SK-N-SH (cell line): ENCODE results near the gene ITGA2. TPM values are rescaled to one million over a fixed set of nuclear protein-coding genes. Genes with fewer than 3 reads are reported as not detected.

Experiments used
- CTCF ChIA-PET: fragments of 300-600, 350-600 bp; formaldehyde crosslinking; extraction: SDS; loops from one replicate; lab custom pipeline; 2021; lab: Yijun Ruan, JAX
- POLR2A ChIA-PET: fragments of 350-600 bp; sonication (Branson Sonifier 250); formaldehyde crosslinking; extraction: SDS; loops from one replicate; lab custom pipeline; 2020; ENCODE audit warnings: antibody characterized with exemption, inconsistent platforms; lab: Yijun Ruan, JAX
- DNase-seq: peaks from one replicate; pipeline ENCODE4 v3.0.0; 2012
- H2AFZ ChIP-seq: fragments of 200-600 bp; sonication (generic); 2 replicates; pipeline ENCODE4 v1.8.1; 2016; ENCODE audit warnings: antibody characterized with exemption, mild to moderate bottlenecking, low read depth
- H3F3A ChIP-seq: fragments of 200-600 bp; sonication (generic); replicated peaks from 2 replicates; pipeline ENCODE3; 2016; ENCODE audit warnings: antibody characterized with exemption, mild to moderate bottlenecking; ENCODE audit not compliant: insufficient read depth
- H3K27ac ChIP-seq, 2 experiments: fragments of 200-500 bp in 1 of 2; fragments of 200-600 bp in 1 of 2; sonication (Bioruptor generic) in 1 of 2; sonication (generic), shearing (Covaris generic) in 1 of 2; 2 replicates each; pipeline versions ENCODE4 v1.5.1 to v1.6.1; 2014 to 2016; ENCODE audit warnings: low read depth in 2 of 2, inconsistent platforms in 1 of 2, low read length in 1 of 2, mild to moderate bottlenecking in 1 of 2, mixed read lengths in 1 of 2
- H3K27me3 ChIP-seq: fragments of 200-600 bp; sonication (generic), shearing (Covaris generic); 2 replicates; pipeline ENCODE4 v1.6.1; 2016; ENCODE audit warnings: mixed run types; ENCODE audit not compliant: insufficient read depth
- H3K36me3 ChIP-seq, 2 experiments: fragments of 200-500 bp in 1 of 2; fragments of 200-600 bp in 1 of 2; sonication (Bioruptor generic) in 1 of 2; sonication (generic) in 1 of 2; replicated peaks in 1 of 2; 2 replicates each; pipeline versions ENCODE3 to v1.5.1; 2014 to 2016; ENCODE audit warnings: low read length in 1 of 2, mild to moderate bottlenecking in 1 of 2; ENCODE audit not compliant: insufficient read depth in 2 of 2, control insufficient read depth in 1 of 2
- H3K4me1 ChIP-seq, 2 experiments: fragments of 200-500 bp in 1 of 2; fragments of 200-600 bp in 1 of 2; sonication (Bioruptor generic) in 1 of 2; sonication (generic), shearing (Covaris generic) in 1 of 2; 2 replicates each; pipeline versions ENCODE4 v1.5.1 to v1.6.1; 2014 to 2016; ENCODE audit warnings: low read depth in 1 of 2, low read length in 1 of 2, mixed run types in 1 of 2; ENCODE audit not compliant: insufficient read depth in 2 of 2, control insufficient read depth in 1 of 2
- H3K4me2 ChIP-seq: fragments of 200-600 bp; sonication (generic), shearing (Covaris generic); 2 replicates; pipeline ENCODE4 v1.6.1; 2017; ENCODE audit warnings: mixed run types
- H3K4me3 ChIP-seq, 2 experiments: fragments of 200-500 bp in 1 of 2; fragments of 200-600 bp in 1 of 2; sonication (Bioruptor generic) in 1 of 2; sonication (generic), shearing (Covaris generic) in 1 of 2; 2 replicates each; pipeline versions ENCODE4 v1.5.1 to v1.8.1; 2014 to 2016; ENCODE audit warnings: low read depth in 2 of 2, inconsistent platforms in 1 of 2, low read length in 1 of 2, mild to moderate bottlenecking in 1 of 2, mixed read lengths in 1 of 2, moderate library complexity in 1 of 2
- H3K79me2 ChIP-seq: fragments of 200-600 bp; sonication (generic); 2 replicates; pipeline ENCODE4 v1.8.1; 2017; ENCODE audit warnings: mild to moderate bottlenecking; ENCODE audit not compliant: insufficient read depth
- H3K9ac ChIP-seq: fragments of 200-600 bp; sonication (generic); 2 replicates; pipeline ENCODE4 v1.6.1; 2017; ENCODE audit warnings: mixed run types
- H3K9me2 ChIP-seq: fragments of 200-600 bp; sonication (generic); 2 replicates; pipeline ENCODE4 v1.6.1; 2017; ENCODE audit warnings: mixed run types
- H3K9me3 ChIP-seq: fragments of 200-600 bp; sonication (generic); 2 replicates; pipeline ENCODE4 v1.6.1; 2017; ENCODE audit warnings: mixed run types, mild to moderate bottlenecking, moderate library complexity
- H4K20me1 ChIP-seq: fragments of 200-600 bp; sonication (generic); 2 replicates; pipeline ENCODE4 v1.6.1; 2017; ENCODE audit warnings: mild to moderate bottlenecking, mixed run types; ENCODE audit not compliant: insufficient read depth
- CTCF ChIP-seq: fragments of 200-600 bp; sonication (generic); IDR thresholded peaks from 2 replicates; pipeline ENCODE4 v1.6.1; 2017; ENCODE audit warnings: antibody characterized with exemption, mild to moderate bottlenecking, moderate library complexity
- ELF1 ChIP-seq: IDR thresholded peaks from 2 replicates; pipeline ENCODE4 v1.4.0; 2012
- EP300 ChIP-seq, 2 experiments: IDR thresholded peaks; 2 replicates each; pipeline versions ENCODE4 v1.4.0 to v1.6.1; 2012; ENCODE audit warnings: borderline replicate concordance in 1 of 2, low read depth in 1 of 2, low read length in 1 of 2
- EZH2phosphoT487 ChIP-seq: fragments of 200-600 bp; sonication (generic); IDR thresholded peaks from 2 replicates; pipeline ENCODE4 v1.6.1; 2017; ENCODE audit warnings: low read depth, mixed run types, mild to moderate bottlenecking, antibody characterized with exemption, moderate library complexity, borderline replicate concordance
- FOSL2 ChIP-seq: IDR thresholded peaks from 2 replicates; pipeline ENCODE4 v1.4.0; 2012; ENCODE audit warnings: low read depth, mild to moderate bottlenecking, moderate library complexity, borderline replicate concordance
- FOXJ3 ChIP-seq: sonication (generic); formaldehyde crosslinking; IDR thresholded peaks from 2 replicates; pipeline ENCODE4 v1.5.1; 2020; ENCODE audit warnings: mild to moderate bottlenecking, missing genetic modification reagents
- GABPA ChIP-seq: IDR thresholded peaks from 2 replicates; pipeline ENCODE4 v1.4.0; 2012; ENCODE audit warnings: low read depth, mild to moderate bottlenecking
- IRF3 ChIP-seq: fragments of 150-350 bp; IDR thresholded peaks from 2 replicates; pipeline ENCODE4 v1.6.1; 2016; ENCODE audit warnings: mild to moderate bottlenecking, low read depth, low read length
- PBX3 ChIP-seq: IDR thresholded peaks from 2 replicates; pipeline ENCODE4; 2012
- REST ChIP-seq: IDR thresholded peaks from 2 replicates; pipeline ENCODE4 v1.6.1; 2012; ENCODE audit warnings: mild to moderate bottlenecking, low read depth, low read length, moderate library complexity
- RFX5 ChIP-seq: IDR thresholded peaks from 2 replicates; pipeline ENCODE4 v1.6.1; 2012; ENCODE audit warnings: mild to moderate bottlenecking, improper control_type of control experiment, low read length
- TAF1 ChIP-seq: IDR thresholded peaks from 2 replicates; pipeline ENCODE4 v1.6.1; 2012; ENCODE audit warnings: low read depth, mild to moderate bottlenecking, low read length, moderate library complexity, borderline replicate concordance
- TCF12 ChIP-seq: IDR thresholded peaks from 2 replicates; pipeline ENCODE4 v1.4.0; 2012
- TEAD4 ChIP-seq: IDR thresholded peaks from 2 replicates; pipeline ENCODE4 v1.4.0; 2012; ENCODE audit warnings: mild to moderate bottlenecking, borderline replicate concordance; ENCODE audit not compliant: insufficient read depth
- WGBS: methylation state at CpG from one replicate; pipeline ENCODE4 v1.1.6; 2017; ENCODE audit warnings: low lambda C conversion rate; 5-methylcytosine and 5-hydroxymethylcytosine counted together
- polyA plus RNA-seq, 3 experiments: library from polyadenylated mRNA; depleted of rRNA; stranded (reverse); fragments of >200 nt; gene quantifications; 2 replicates each; pipeline ENCODE4 v1.2.3, GENCODE V29; 2012

Gene ITGA2
- polyA plus RNA-seq, 1 of the 3 experiments (the other 2 are of a cell fraction): 38.2 TPM

- TF ChIP-seq TEAD4: no peak
- no peak for TF ChIP-seq GABPA
- TF ChIP-seq RFX5: no peak
- TF ChIP-seq PBX3: no peak
- TF ChIP-seq TCF12: no peak
- TF ChIP-seq EP300 (IDR thresholded peaks at IDR 0.05; ENCODE audit: borderline replicate concordance in 1 of 2, low read depth in 1 of 2, low read length in 1 of 2): no peak
- no peak for TF ChIP-seq FOXJ3 (CRISPR knock-in tag)
- TF ChIP-seq FOSL2: no peak
- no peak for TF ChIP-seq EZH2phosphoT487
- TF ChIP-seq CTCF: no peak
- TF ChIP-seq ELF1: no peak
- no peak for TF ChIP-seq REST
- TF ChIP-seq TAF1: no peak
- TF ChIP-seq IRF3: no peak
- TF ChIP-seq, all 33 proteins: peak for 0
- no peak overlapping the region for H2AFZ ChIP-seq
- H3K4me2 ChIP-seq: no peak overlapping the region
- H3F3A ChIP-seq: peaks cover 7% of the 10 kb centered on the region
- ChIA-PET CTCF (interaction anchor here (1.5 kb wide), 1 partner anchor 9 kb away, joined by 4 read pairs; no protein-coding TSS in a partner anchor), POLR2A (no interaction called here)
- H3K36me3 ChIP-seq: peaks cover 0 to 3% of the 10 kb centered on the region in 2 experiments
- H4K20me1 ChIP-seq: no peaks in the 10 kb centered on the region
- no peaks in the 10 kb centered on the region for H3K9me2 ChIP-seq
- no peaks in the 10 kb centered on the region for H3K9me3 ChIP-seq
- DNase-seq: no peak
- H3K79me2 ChIP-seq: peaks cover 23% of the 10 kb centered on the region
- no peak overlapping the region for H3K4me3 ChIP-seq
- WGBS: 93% methylated on average over 3 of the region's 3 CpGs
- peaks cover 6 to 9% of the 10 kb centered on the region in 2 experiments; a peak in 2 of 4 replicates for H3K4me1 ChIP-seq
- no peak overlapping the region for H3K9ac ChIP-seq
- no peak overlapping the region for H3K27ac ChIP-seq
- H3K27me3 ChIP-seq: no peaks in the 10 kb centered on the region
Observed at GRCh38 chr5:53112909-53113308, 123.8 kb downstream of the ITGA2 start.
